Activated B cell treated with CpG ODN at 0.5 μM for 24 hours (primary cell): ENCODE data around the gene OSBPL5. TPM values are rescaled to one million over a fixed set of nuclear protein-coding genes. Genes with fewer than 3 reads are reported as not detected.
"Not testable (repeated sequence)": the region's sequence is repeated elsewhere in the genome, so short reads cannot be mapped to it uniquely, and the experiment has no call there.

Experiments used
- ATAC-seq: fragments of 200-7000 bp; cut with Tn5 transposase; one replicate; pipeline ENCODE4 v1.10.0; 2021; ENCODE audit warnings: low read depth, mild to moderate bottlenecking, moderate library complexity
- CTCF ChIA-PET: fragments of 350-600 bp; sonication (Branson Sonifier 250); formaldehyde crosslinking; loops from one replicate; lab custom pipeline; 2021; ENCODE audit warnings: antibody characterized with exemption; lab: Charles Lee
- POLR2A ChIA-PET: fragments of 350-600 bp; sonication (Branson Sonifier 250); formaldehyde crosslinking; loops from one replicate; lab custom pipeline; 2021; ENCODE audit warnings: antibody characterized with exemption; lab: Charles Lee
- DNase-seq: peaks from one replicate; pipeline ENCODE4 v3.0.0; 2022
- H3K27ac Mint-ChIP-seq: one replicate; pipeline ENCODE4 v1.8.0; 2020; ENCODE audit warnings: mixed read lengths
- H3K27me3 Mint-ChIP-seq: one replicate; pipeline ENCODE4 v1.8.0; 2021; ENCODE audit warnings: mixed read lengths
- H3K36me3 Mint-ChIP-seq: one replicate; pipeline ENCODE4 v1.8.0; 2021; ENCODE audit warnings: low read depth, mixed read lengths
- H3K4me1 Mint-ChIP-seq: one replicate; pipeline ENCODE4 v1.8.0; 2021; ENCODE audit warnings: mixed read lengths
- H3K4me3 Mint-ChIP-seq: one replicate; pipeline ENCODE4 v1.8.0; 2020; ENCODE audit warnings: mild to moderate bottlenecking, mixed read lengths
- H3K9me3 Mint-ChIP-seq: one replicate; pipeline ENCODE4 v1.8.0; 2020; ENCODE audit warnings: mixed read lengths
- intact Hi-C: fragments of 100-400 bp; cut with micrococcal nuclease; formaldehyde crosslinking; loops from one replicate; pipeline ENCODE4 v1.15.1; 2024
- total RNA-seq: library from RNA; stranded (reverse); gene quantifications from 2 replicates; pipeline ENCODE4 v1.2.3, GENCODE V29; 2022
- TF ChIP-seq, protein P1 (sequence below): fragments of 200-600 bp; IDR thresholded peaks from one replicate; pipeline ENCODE4 v1.8.0; 2022; ENCODE audit warnings: antibody characterized with exemption, mild to moderate bottlenecking

The OSBPL5 gene
- total RNA-seq, 1 donor from 2014 or later, result not detected

DNA sequence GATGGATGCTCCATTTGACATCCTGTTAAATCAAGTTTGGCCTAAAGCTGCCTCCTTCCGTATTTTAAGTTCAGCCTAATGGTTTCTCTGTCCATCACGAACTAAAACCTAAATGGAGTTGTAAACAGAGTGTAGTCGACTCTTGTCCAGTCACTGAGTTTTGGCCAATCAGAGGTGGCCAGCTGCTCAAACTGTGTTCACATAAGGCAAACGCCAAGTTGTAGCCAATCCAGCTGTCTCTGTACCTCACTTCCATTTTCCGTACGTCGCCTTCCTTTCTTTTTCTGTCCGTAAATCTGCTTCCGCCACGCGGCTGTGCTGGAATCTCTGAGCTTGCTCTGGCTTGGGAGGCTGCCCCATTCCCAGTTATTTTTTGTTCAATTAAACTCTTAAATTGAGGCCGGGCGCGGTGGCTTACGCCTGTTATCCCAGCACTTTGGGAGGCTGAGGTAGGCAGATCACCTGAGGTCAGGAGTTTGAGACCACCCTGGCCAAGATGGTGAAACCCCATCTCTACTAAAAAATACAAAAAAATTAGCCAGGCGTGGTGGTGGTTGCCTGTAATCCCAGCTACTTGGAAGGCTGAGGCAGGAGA, 87.2 kb downstream of the OSBPL5 start:
- no peaks in the 10 kb centered on the region for H3K4me1 Mint-ChIP-seq
- no peak for ATAC-seq
- H3K27ac Mint-ChIP-seq, result no peak overlapping the region
- TF ChIP-seq, protein P1, sequence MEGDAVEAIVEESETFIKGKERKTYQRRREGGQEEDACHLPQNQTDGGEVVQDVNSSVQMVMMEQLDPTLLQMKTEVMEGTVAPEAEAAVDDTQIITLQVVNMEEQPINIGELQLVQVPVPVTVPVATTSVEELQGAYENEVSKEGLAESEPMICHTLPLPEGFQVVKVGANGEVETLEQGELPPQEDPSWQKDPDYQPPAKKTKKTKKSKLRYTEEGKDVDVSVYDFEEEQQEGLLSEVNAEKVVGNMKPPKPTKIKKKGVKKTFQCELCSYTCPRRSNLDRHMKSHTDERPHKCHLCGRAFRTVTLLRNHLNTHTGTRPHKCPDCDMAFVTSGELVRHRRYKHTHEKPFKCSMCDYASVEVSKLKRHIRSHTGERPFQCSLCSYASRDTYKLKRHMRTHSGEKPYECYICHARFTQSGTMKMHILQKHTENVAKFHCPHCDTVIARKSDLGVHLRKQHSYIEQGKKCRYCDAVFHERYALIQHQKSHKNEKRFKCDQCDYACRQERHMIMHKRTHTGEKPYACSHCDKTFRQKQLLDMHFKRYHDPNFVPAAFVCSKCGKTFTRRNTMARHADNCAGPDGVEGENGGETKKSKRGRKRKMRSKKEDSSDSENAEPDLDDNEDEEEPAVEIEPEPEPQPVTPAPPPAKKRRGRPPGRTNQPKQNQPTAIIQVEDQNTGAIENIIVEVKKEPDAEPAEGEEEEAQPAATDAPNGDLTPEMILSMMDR, result no peak
- no peaks in the 10 kb centered on the region for H3K36me3 Mint-ChIP-seq
- no peaks in the 10 kb centered on the region for H3K9me3 Mint-ChIP-seq
- H3K4me3 Mint-ChIP-seq, result no peak overlapping the region
- intact Hi-C loops, result no loop called here
- peaks cover 4% of the 10 kb centered on the region for H3K27me3 Mint-ChIP-seq
- POLR2A ChIA-PET, result no interaction called here
- no peak for DNase-seq
- CTCF ChIA-PET, result interaction anchor here (0.6 to 1.5 kb wide), 2 partner anchors 14 to 617 kb away, joined by 3 to 5 read pairs; no protein-coding TSS in a partner anchor

- Mint-ChIP-seq H3K36me3 (no peaks in the 10 kb centered on the region), H3K4me1 (no peaks in the 10 kb centered on the region), H3K27me3 (peaks cover 4% of the 10 kb centered on the region), H3K9me3 (no peaks in the 10 kb centered on the region), H3K4me3 (no peak overlapping the region), H3K27ac (no peak overlapping the region)
- ChIA-PET CTCF (interaction anchor here (0.6 to 1.5 kb wide), 3 partner anchors 14 to 617 kb away, joined by 3 to 5 read pairs (median 3); no protein-coding TSS in a partner anchor), POLR2A (no interaction called here)
- intact Hi-C loops, result no loop called here
- TF ChIP-seq, protein P1, result no peak
- ATAC-seq (no peak), DNase-seq (no peak)
Measured at GRCh38 chr11:3077189-3077836, 87.8 kb downstream of the OSBPL5 start.

GRCh38 chr11:3074912-3075589, 90.1 kb downstream of the OSBPL5 start:
- no peak overlapping the region for H3K27ac Mint-ChIP-seq
- no peaks in the 10 kb centered on the region for H3K9me3 Mint-ChIP-seq
- ChIA-PET POLR2A (no interaction called here), CTCF (no interaction called here)
- TF ChIP-seq, protein P1, result no peak
- DNase-seq, result no peak
- H3K27me3 Mint-ChIP-seq, result peaks cover 4% of the 10 kb centered on the region
- no peak for ATAC-seq
- no peaks in the 10 kb centered on the region for H3K36me3 Mint-ChIP-seq
- no peak overlapping the region for H3K4me3 Mint-ChIP-seq
- no peaks in the 10 kb centered on the region for H3K4me1 Mint-ChIP-seq
- intact Hi-C loops, result no loop called here

GRCh38 chr11:3073029-3073435, 92.1 kb downstream of the OSBPL5 start:
- DNase-seq (no peak), ATAC-seq (no peak)
- CTCF ChIA-PET, result interaction anchor here (0.9 kb wide), 1 partner anchor 19 kb away, joined by 3 read pairs; no protein-coding TSS in a partner anchor
- Mint-ChIP-seq H3K9me3 (no peaks in the 10 kb centered on the region), H3K27ac (no peak overlapping the region), H3K36me3 (no peaks in the 10 kb centered on the region), H3K4me1 (no peaks in the 10 kb centered on the region), H3K27me3 (peaks cover 8% of the 10 kb centered on the region), H3K4me3 (no peak overlapping the region)
- TF ChIP-seq, protein P1, result no peak
- intact Hi-C loops, result no loop called here
- POLR2A ChIA-PET, result no interaction called here

GRCh38 chr11:3069425-3069824, 95.7 kb downstream of the OSBPL5 start:
- TF ChIP-seq, protein P1, result no peak
- ATAC-seq (no peak), DNase-seq (no peak)
- Mint-ChIP-seq H3K9me3 (no peaks in the 10 kb centered on the region), H3K27me3 (peaks cover 13% of the 10 kb centered on the region), H3K4me1 (no peaks in the 10 kb centered on the region), H3K4me3 (no peak overlapping the region), H3K36me3 (no peaks in the 10 kb centered on the region), H3K27ac (no peak overlapping the region)
- intact Hi-C loops, result no loop called here
- ChIA-PET POLR2A (no interaction called here), CTCF (no interaction called here)

DNA sequence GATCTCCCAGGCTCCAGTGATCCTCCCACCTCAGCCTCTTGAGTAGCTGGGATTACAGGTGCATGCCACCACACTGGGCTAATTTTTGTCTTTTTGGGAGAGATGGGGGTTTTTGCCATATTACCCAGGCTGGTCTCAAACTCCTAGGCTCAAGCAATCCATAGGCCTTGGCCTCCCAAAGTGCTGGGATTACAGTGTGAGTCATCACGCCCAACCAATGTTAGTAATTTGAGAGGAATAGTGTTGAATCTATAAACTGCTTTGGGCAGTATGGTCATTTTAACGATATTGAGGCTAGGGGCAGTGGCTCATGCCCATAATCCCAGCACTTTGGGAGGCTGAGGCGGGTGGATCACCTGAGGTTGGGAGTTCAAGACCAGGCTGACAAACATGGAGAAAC, 98.8 kb downstream of the OSBPL5 start:
- H3K4me3 Mint-ChIP-seq, DNase-seq, H3K27me3 Mint-ChIP-seq, CTCF ChIA-PET, H3K27ac Mint-ChIP-seq, H3K4me1 Mint-ChIP-seq, ATAC-seq, H3K9me3 Mint-ChIP-seq, POLR2A ChIA-PET, intact Hi-C loops, H3K36me3 Mint-ChIP-seq: not testable (repeated sequence)

GRCh38 chr11:3064709-3065108, 100.4 kb downstream of the OSBPL5 start:
- POLR2A ChIA-PET, H3K4me3 Mint-ChIP-seq, H3K27me3 Mint-ChIP-seq, CTCF ChIA-PET, H3K4me1 Mint-ChIP-seq, H3K27ac Mint-ChIP-seq, ATAC-seq, intact Hi-C loops, DNase-seq, H3K36me3 Mint-ChIP-seq, H3K9me3 Mint-ChIP-seq: not testable (repeated sequence)
